GM18951 (cell line): ENCODE measurements around the gene USP1.

ENCODE experiments used
- POLR2A ChIP-seq: IDR thresholded peaks from 4 replicates; pipeline ENCODE4 v1.6.1; 2011; ENCODE audit warnings: mild to moderate bottlenecking; ENCODE audit not compliant: insufficient read length, insufficient read depth; ENCODE audit errors: extremely low read depth
- in situ Hi-C: fragments of 300-500 bp; cut with MboI; formaldehyde crosslinking; loops from one replicate; pipeline ENCODE4 v1.12.0; 2022; ENCODE audit warnings: low sequenced_read_pairs, mixed read lengths, inconsistent platforms; ENCODE audit not compliant: unreplicated experiment

The USP1 gene

GRCh38 chr1:62435231-62436038, 1.4 kb upstream of the USP1 start:
- no peak for TF ChIP-seq POLR2A
- in situ Hi-C loops = no loop called here

DNA sequence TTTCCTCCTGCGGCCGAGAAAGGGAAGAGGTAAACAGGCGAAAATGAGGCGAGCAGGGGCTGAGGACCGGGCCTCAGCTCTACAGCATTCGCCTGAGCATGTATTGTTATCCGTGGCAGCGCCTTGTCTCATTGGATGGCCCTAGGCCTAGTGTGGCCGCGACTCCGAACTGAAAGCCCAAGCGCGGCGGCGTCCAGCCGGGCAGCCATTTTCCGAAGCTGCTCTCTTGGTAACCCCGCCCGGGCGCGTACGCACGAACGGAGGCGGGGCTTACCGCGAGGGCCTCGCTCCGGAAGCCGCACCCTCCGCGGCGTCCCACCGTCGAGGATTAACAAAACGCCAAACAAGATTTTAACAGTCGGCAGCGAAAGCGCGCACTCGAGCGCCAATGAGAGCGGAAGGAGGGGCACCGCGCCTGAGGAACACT, 797 bp upstream of the USP1 start:
- in situ Hi-C loops = no loop called here
- TF ChIP-seq POLR2A = peak; percentile 96

GRCh38 chr1:62437273-62437940, 558 bp downstream of the USP1 start:
- in situ Hi-C loops = no loop called here
- TF ChIP-seq POLR2A = no peak

DNA sequence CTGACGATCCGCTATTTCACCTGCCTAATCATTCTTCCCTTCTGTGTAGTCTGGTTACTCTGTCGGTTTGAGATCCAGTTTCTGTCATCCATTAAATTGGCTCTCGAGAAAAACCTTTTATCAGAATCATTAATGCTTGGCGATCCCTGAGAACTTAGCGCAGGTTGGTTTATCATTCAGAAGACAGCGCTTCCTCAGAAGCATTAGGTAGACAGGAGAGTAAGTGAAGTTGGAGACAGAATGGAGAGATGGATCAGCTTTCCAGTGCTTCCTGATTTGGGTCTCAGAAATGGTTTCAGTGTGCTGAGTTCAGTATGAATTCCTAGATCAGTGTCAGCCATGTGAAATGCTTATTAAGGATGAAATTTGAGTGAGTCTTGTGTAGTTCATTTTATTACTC, 1.3 kb downstream of the USP1 start:
- in situ Hi-C loops = no loop called here
- TF ChIP-seq POLR2A = no peak

DNA sequence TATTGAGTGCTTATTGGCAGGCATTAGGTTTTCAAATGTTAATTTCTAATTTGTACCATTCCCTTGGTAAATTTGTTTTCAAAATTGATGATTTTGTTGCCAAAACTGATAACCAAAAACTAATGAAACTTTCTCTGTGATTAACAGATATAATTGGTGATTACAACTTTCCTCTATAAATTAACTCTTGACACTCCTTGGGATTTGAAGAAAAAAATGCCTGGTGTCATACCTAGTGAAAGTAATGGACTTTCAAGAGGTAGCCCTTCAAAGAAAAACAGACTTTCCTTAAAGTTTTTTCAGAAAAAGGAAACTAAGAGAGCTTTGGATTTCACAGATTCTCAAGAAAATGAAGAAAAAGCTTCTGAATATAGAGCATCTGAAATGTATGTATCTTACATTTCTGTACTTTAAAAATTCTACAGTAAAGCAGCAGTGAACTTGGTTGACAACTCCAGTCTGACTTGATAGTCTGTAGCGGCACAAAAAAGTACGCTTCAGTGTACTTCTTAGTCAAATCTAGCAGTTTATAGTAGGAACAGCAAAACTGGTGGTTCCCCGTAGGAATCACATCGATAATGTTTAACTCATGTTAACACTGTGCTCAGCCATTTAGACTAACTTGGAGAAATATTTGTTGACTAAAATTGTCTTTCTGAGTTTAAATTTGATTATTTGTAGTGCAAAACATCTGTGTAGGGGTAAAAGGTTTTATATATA, 3.0 kb downstream of the USP1 start:
- TF ChIP-seq POLR2A = no peak
- in situ Hi-C loops = no loop called here

- in situ Hi-C loops = no loop called here
- TF ChIP-seq POLR2A = no peak
Observed at GRCh38 chr1:62444701-62445100, 7.9 kb downstream of the USP1 start.

DNA sequence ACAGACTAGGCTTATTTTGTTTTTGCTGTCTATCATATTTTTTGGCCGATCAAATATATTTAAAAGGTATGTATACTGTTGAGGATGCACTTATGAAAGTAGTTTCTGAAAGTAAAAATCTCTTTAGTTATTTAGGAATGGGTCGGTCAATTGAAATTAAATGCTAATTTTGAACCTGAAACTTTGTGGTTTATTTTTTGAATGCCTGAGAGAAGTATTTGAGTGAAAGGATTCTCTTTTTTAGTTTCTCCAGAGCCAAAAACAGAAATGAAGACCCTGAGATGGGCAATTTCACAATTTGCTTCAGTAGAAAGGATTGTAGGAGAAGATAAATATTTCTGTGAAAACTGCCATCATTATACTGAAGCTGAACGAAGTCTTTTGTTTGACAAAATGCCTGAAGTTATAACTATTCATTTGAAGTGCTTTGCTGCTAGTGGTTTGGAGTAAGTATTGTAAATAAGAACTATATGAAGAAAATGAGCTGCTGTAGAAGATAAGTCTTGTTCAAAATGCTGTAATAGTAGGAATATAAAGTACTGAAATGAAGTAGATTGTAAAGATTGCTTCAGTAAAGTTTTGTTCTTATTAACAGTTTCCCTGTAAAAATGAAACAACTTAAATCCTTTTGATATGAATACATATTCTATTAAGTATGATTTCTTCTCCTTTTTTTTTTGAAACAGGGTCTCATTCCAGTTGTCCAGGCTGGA, 11.5 kb downstream of the USP1 start:
- in situ Hi-C loops = no loop called here

GRCh38 chr1:62450301-62450700, 13.5 kb downstream of the USP1 start:
- no peak for TF ChIP-seq POLR2A
- in situ Hi-C loops = no loop called here

More for the DNA sequence above, 11.5 kb downstream of the USP1 start:
- TF ChIP-seq POLR2A = no peak

- in situ Hi-C loops = no loop called here
Observed at GRCh38 chr1:62452951-62453350, 16.1 kb downstream of the USP1 start.

GRCh38 chr1:62457955-62458354, 21.1 kb downstream of the USP1 start:
- no peak for TF ChIP-seq POLR2A
- in situ Hi-C loops = no loop called here

More at GRCh38 chr1:62452951-62453350, 16.1 kb downstream of the USP1 start:
- no peak for TF ChIP-seq POLR2A

GRCh38 chr1:62462370-62462769, 25.5 kb downstream of the USP1 start:
- in situ Hi-C loops = no loop called here
- no peak for TF ChIP-seq POLR2A

GRCh38 chr1:62467092-62467491, 30.2 kb downstream of the USP1 start:
- in situ Hi-C loops = no loop called here
- no peak for TF ChIP-seq POLR2A
